ENCODE results near the gene DRC1. TPM values are rescaled to one million over a fixed set of nuclear protein-coding genes. Genes with fewer than 3 reads are reported as not detected.

Gene DRC1
- total and polyA plus RNA-seq, 2 of the 13 experiments (the other 11 are each of a cell fraction or from before 2014, with no cell fraction given), result 0.07 TPM; not detected in 1

DNA sequence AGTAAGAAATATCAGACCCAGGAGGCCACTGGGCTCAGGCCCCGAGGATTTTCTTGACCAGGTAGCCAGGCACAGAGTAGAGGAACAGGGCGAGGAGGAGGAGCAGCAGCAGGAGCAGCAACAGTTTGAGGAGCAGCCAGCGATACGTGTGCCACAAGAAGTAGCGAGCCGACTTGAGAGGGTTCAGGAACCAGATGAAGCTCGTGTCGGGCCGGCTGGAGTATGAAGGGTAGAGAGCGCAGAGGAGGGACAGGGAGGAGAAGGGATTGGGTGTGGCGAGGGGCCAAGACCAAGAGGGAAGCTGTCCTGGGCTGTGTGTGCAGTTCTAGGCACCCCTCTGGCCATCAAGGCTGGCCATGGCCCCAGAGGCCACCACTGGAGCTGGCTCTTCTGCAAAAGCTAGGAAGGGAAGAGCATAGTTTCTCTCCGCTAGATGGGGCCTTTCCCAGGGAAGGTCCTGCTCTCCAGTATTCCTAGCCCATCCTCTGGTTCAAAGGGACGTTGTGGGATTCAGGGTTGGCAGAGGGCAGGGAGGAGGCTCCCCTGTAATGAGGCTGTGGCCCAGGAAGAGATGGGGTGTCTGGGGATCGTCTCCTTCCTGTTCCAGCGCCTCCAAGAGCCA lies 58.4 kb downstream of the DRC1 start:
- ATAC-seq, result peak; percentile 21
- POLR2A ChIA-PET, result interaction anchor here (0.6 to 6.2 kb wide), 4 partner anchors 9 to 115 kb away, joined by 3 to 52 read pairs (median 4); partner anchors contain the start of genes ADGRF3 and SELENOI
- TF ChIP-seq CENPX (CRISPR knock-in tag; IDR thresholded peaks at IDR 0.05), result no peak
- TF ChIP-seq HOXA9 (CRISPR knock-in tag; IDR thresholded peaks at IDR 0.05; ENCODE audit: borderline replicate concordance), result no peak
- TF ChIP-seq RAD21 (CRISPR knock-in tag; IDR thresholded peaks at IDR 0.05), result peak; percentile 42; the same call in 1 of the 2 replicates
- TF ChIP-seq KDM5B (CRISPR knock-in tag; IDR thresholded peaks at IDR 0.05; ENCODE audit: borderline replicate concordance), result peak; percentile 74; the same call in 1 of the 2 replicates
- TF ChIP-seq SMC3 (IDR thresholded peaks at IDR 0.05; ENCODE audit: low read length), result peak; percentile 65; the same call in 1 of the 2 replicates
- 0 out of 2 replicates have a peak, but pooled peaks have one; percentile 25 for TF ChIP-seq SP4 (CRISPR knock-in tag; IDR thresholded peaks at IDR 0.05)
- no peak for TF ChIP-seq RFXANK (CRISPR knock-in tag; IDR thresholded peaks at IDR 0.05)
- TF ChIP-seq, protein P1, sequence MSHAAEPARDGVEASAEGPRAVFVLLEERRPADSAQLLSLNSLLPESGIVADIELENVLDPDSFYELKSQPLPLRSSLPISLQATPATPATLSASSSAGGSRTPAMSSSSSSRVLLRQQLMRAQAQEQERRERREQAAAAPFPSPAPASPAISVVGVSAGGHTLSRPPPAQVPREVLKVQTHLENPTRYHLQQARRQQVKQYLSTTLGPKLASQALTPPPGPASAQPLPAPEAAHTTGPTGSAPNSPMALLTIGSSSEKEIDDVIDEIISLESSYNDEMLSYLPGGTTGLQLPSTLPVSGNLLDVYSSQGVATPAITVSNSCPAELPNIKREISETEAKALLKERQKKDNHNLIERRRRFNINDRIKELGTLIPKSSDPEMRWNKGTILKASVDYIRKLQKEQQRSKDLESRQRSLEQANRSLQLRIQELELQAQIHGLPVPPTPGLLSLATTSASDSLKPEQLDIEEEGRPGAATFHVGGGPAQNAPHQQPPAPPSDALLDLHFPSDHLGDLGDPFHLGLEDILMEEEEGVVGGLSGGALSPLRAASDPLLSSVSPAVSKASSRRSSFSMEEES (CRISPR knock-in tag; IDR thresholded peaks at IDR 0.05), result no peak
- no peak for TF ChIP-seq ZNF33B (CRISPR knock-in tag; IDR thresholded peaks at IDR 0.05)
- peak; percentile 55 for TF ChIP-seq XRCC5 (optimal IDR thresholded peaks at IDR 0.05; ENCODE audit: low read length)
- TF ChIP-seq ZNF556 (CRISPR knock-in tag; IDR thresholded peaks at IDR 0.05; ENCODE audit: borderline replicate concordance), result no peak
- TF ChIP-seq, protein P2, sequence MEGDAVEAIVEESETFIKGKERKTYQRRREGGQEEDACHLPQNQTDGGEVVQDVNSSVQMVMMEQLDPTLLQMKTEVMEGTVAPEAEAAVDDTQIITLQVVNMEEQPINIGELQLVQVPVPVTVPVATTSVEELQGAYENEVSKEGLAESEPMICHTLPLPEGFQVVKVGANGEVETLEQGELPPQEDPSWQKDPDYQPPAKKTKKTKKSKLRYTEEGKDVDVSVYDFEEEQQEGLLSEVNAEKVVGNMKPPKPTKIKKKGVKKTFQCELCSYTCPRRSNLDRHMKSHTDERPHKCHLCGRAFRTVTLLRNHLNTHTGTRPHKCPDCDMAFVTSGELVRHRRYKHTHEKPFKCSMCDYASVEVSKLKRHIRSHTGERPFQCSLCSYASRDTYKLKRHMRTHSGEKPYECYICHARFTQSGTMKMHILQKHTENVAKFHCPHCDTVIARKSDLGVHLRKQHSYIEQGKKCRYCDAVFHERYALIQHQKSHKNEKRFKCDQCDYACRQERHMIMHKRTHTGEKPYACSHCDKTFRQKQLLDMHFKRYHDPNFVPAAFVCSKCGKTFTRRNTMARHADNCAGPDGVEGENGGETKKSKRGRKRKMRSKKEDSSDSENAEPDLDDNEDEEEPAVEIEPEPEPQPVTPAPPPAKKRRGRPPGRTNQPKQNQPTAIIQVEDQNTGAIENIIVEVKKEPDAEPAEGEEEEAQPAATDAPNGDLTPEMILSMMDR (CRISPR knock-in tag; IDR thresholded peaks at IDR 0.05), result peak; percentile 75
- 0 out of 2 replicates have a peak, but pooled peaks have one; percentile 40 for TF ChIP-seq ZNF350 (CRISPR knock-in tag; IDR thresholded peaks at IDR 0.05; ENCODE audit: borderline replicate concordance, low read depth)
- no peak for TF ChIP-seq TBP (CRISPR knock-in tag; IDR thresholded peaks at IDR 0.05)
- TF ChIP-seq ELF1 (CRISPR knock-in tag; IDR thresholded peaks at IDR 0.05), result no peak
- no peak for TF ChIP-seq ZNF549 (CRISPR knock-in tag; IDR thresholded peaks at IDR 0.05)
- no peak for TF ChIP-seq KAT2B (IDR thresholded peaks at IDR 0.05; ENCODE audit: borderline replicate concordance, low read depth, low read length)
- 0 out of 2 replicates have a peak, but pooled peaks have one; percentile 6 for TF ChIP-seq FOSL2 (CRISPR knock-in tag; IDR thresholded peaks at IDR 0.05)
- TF ChIP-seq, protein P3, sequence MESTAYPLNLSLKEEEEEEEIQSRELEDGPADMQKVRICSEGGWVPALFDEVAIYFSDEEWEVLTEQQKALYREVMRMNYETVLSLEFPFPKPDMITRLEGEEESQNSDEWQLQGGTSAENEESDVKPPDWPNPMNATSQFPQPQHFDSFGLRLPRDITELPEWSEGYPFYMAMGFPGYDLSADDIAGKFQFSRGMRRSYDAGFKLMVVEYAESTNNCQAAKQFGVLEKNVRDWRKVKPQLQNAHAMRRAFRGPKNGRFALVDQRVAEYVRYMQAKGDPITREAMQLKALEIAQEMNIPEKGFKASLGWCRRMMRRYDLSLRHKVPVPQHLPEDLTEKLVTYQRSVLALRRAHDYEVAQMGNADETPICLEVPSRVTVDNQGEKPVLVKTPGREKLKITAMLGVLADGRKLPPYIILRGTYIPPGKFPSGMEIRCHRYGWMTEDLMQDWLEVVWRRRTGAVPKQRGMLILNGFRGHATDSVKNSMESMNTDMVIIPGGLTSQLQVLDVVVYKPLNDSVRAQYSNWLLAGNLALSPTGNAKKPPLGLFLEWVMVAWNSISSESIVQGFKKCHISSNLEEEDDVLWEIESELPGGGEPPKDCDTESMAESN (CRISPR knock-in tag; conservative IDR thresholded peaks at IDR 0.05), result 0 out of 2 replicates have a peak, but pooled peaks have one; percentile 21
- peak; percentile 34 for TF ChIP-seq STAG1 (CRISPR knock-in tag; IDR thresholded peaks at IDR 0.05)
- TF ChIP-seq TOE1 (CRISPR knock-in tag; IDR thresholded peaks at IDR 0.05), result no peak
- TF ChIP-seq ZNF530 (CRISPR knock-in tag; IDR thresholded peaks at IDR 0.05; ENCODE audit: low read depth), result no peak

More for the DNA sequence above, 58.4 kb downstream of the DRC1 start:
- no peaks in the 10 kb centered on the region for H3K27me3 ChIP-seq (ENCODE audit: control insufficient read depth in 1 of 2, insufficient read depth in 2 of 2, low read length in 2 of 2)
- peak; percentile 77 for FAIRE-seq
- no peak overlapping the region for H3K4me2 ChIP-seq (ENCODE audit: low read depth, low read length)
- no TSS peak for BruUV-seq (replicated peaks)
- H3K4me1 ChIP-seq (ENCODE audit: insufficient read depth, low read length), result peaks cover 59% of the 10 kb centered on the region
- H3K79me2 ChIP-seq (ENCODE audit: insufficient read depth, low read length), result no peaks in the 10 kb centered on the region
- 72% methylated on average over 13 of the region's 15 CpGs for WGBS (ENCODE audit: low lambda C conversion rate)
- CTCF ChIA-PET (ENCODE audit: low intra/inter-chr PET ratio, low total read pairs), result no interaction called here
- intact Hi-C loops (cut with micrococcal nuclease; ENCODE audit: unreplicated experiment) (loop anchor here (5.0 to 10.0 kb wide), 3 partner anchors 63 to 505 kb away; no protein-coding TSS in a partner anchor), in situ Hi-C loops (cut with HindIII; ENCODE audit: extremely low pct_ligation_motif_present, low pct_unique_long_range_greater_than_20kb) (loop anchor here (10.0 kb wide), 1 partner anchor 225 kb away; no protein-coding TSS in a partner anchor)
- no peak overlapping the region for H2AFZ ChIP-seq (ENCODE audit: low read length)
- DNase-seq (ENCODE audit: low spot score), result peak; percentile 40
- no peaks in the 10 kb centered on the region for H3K36me3 ChIP-seq (replicated peaks in 1 of 2; ENCODE audit: control insufficient read depth in 1 of 2, insufficient read depth in 2 of 2, low read length in 2 of 2)
- no peaks in the 10 kb centered on the region for H3K9me3 ChIP-seq (ENCODE audit: low read length)
- no peaks in the 10 kb centered on the region for H4K20me1 ChIP-seq (ENCODE audit: insufficient read depth, low read length)
- H3K27ac ChIP-seq (ENCODE audit: extremely low read length, insufficient read depth, low read length), result no peak overlapping the region
- H3K9ac ChIP-seq (ENCODE audit: insufficient read depth, low read depth, low read length), result no peak overlapping the region
- no peak overlapping the region for H3K4me3 ChIP-seq (replicated peaks in 1 of 3; ENCODE audit: insufficient read depth in 1 of 3, low read depth in 2 of 3, low read length in 3 of 3)
